Measurements from ENCODE around the gene LZTS3.
A peak's percentile ranks its signal among the peaks of the same experiment; 100 is the strongest.
"Not testable (repeated sequence)": the region's sequence is repeated elsewhere in the genome, so short reads cannot be mapped to it uniquely, and the experiment has no call there.

Gene LZTS3
- total RNA-seq = 16.1 to 26.2 reads per million in 2 donors

- DNase-seq = peak; percentile 84
These were observed at the start of gene LZTS3 for GRCh38 chr20:3172933-3173609. TSS of gene LZTS3 (minus strand) at chr20:3173549. CDS start at chr20:3167163, 6,386 bp downstream.

- no peak for DNase-seq
These were observed 48.3 kb upstream of the LZTS3 start for GRCh38 chr20:3221398-3222226.

- peak; percentile 51 for DNase-seq
These were observed 45.1 kb upstream of the LZTS3 start for GRCh38 chr20:3218307-3218988.

- not testable (repeated sequence) for DNase-seq
These were observed 42.1 kb upstream of the LZTS3 start for GRCh38 chr20:3215359-3215917.

GRCh38 chr20:3213226-3213625 lies 39.9 kb upstream of the LZTS3 start:
- no peak for DNase-seq

GRCh38 chr20:3210346-3210745 lies 37.0 kb upstream of the LZTS3 start:
- no peak for DNase-seq

GRCh38 chr20:3209946-3210317 lies 36.6 kb upstream of the LZTS3 start:
- no peak for DNase-seq

GRCh38 chr20:3209257-3209945 lies 36.1 kb upstream of the LZTS3 start, which contains the start of gene ITPA:
TSS of gene ITPA (plus strand) at chr20:3209498. CDS start at chr20:3209552, 54 bp downstream.
- no peak for DNase-seq

GRCh38 chr20:3208786-3209256 lies 35.5 kb upstream of the LZTS3 start:
- DNase-seq = no peak

GRCh38 chr20:3204124-3204794 lies 30.9 kb upstream of the LZTS3 start, which contains the start of gene DDRGK1:
TSS of gene DDRGK1 (minus strand) at chr20:3204682. CDS start at chr20:3204627, 55 bp downstream.
- peak; percentile 66 for DNase-seq

- no peak for DNase-seq
These were observed 30.2 kb upstream of the LZTS3 start for GRCh38 chr20:3203315-3204123.

- DNase-seq = no peak
These were observed 29.6 kb upstream of the LZTS3 start for GRCh38 chr20:3202965-3203314.

- DNase-seq = no peak
These were observed 26.8 kb upstream of the LZTS3 start for GRCh38 chr20:3199976-3200755.

GRCh38 chr20:3199206-3199605 lies 25.9 kb upstream of the LZTS3 start:
- no peak for DNase-seq

- no peak for DNase-seq
These were observed 22.4 kb upstream of the LZTS3 start for GRCh38 chr20:3195590-3196237.

GRCh38 chr20:3194617-3195280 lies 21.4 kb upstream of the LZTS3 start:
- DNase-seq = no peak

- DNase-seq = no peak
These were observed 20.7 kb upstream of the LZTS3 start for GRCh38 chr20:3193806-3194616.
